ENCODE results near the gene PPP3CB. TPM values are rescaled to one million over a fixed set of nuclear protein-coding genes. Genes with fewer than 3 reads are reported as not detected.

Gene PPP3CB
- total and polyA plus RNA-seq, 2 experiments from 2014 or later: 17.9 to 38.5 TPM

DNA sequence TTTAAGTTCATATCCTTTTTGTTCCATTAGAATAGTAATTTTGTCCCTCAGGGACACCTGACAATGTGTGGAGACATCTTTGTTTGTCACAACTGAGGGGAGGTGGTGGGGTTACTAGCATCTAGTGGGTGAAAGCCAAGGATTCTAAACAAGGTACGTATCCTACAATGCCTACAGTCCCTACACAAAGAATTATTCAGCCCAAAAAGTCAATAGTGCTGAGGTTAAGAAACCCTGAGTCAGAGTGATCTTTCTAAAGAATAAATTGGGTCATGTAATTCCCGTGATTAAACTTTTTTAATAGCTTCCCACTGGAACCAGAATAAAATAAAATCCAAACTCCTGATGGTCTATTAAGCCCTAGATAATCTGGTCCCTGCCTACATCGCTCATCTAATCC is 79.3 kb downstream of the PPP3CB start (continued):
- TF ChIP-seq STAT1 (IDR thresholded peaks at IDR 0.05; ENCODE audit: unreplicated experiment) (no peak), CREB1 (CRISPR knock-in tag; IDR thresholded peaks at IDR 0.05; ENCODE audit: low read depth) (no peak), ZNF114 (CRISPR knock-in tag; IDR thresholded peaks at IDR 0.05) (no peak)
- TF ChIP-seq, protein P1, sequence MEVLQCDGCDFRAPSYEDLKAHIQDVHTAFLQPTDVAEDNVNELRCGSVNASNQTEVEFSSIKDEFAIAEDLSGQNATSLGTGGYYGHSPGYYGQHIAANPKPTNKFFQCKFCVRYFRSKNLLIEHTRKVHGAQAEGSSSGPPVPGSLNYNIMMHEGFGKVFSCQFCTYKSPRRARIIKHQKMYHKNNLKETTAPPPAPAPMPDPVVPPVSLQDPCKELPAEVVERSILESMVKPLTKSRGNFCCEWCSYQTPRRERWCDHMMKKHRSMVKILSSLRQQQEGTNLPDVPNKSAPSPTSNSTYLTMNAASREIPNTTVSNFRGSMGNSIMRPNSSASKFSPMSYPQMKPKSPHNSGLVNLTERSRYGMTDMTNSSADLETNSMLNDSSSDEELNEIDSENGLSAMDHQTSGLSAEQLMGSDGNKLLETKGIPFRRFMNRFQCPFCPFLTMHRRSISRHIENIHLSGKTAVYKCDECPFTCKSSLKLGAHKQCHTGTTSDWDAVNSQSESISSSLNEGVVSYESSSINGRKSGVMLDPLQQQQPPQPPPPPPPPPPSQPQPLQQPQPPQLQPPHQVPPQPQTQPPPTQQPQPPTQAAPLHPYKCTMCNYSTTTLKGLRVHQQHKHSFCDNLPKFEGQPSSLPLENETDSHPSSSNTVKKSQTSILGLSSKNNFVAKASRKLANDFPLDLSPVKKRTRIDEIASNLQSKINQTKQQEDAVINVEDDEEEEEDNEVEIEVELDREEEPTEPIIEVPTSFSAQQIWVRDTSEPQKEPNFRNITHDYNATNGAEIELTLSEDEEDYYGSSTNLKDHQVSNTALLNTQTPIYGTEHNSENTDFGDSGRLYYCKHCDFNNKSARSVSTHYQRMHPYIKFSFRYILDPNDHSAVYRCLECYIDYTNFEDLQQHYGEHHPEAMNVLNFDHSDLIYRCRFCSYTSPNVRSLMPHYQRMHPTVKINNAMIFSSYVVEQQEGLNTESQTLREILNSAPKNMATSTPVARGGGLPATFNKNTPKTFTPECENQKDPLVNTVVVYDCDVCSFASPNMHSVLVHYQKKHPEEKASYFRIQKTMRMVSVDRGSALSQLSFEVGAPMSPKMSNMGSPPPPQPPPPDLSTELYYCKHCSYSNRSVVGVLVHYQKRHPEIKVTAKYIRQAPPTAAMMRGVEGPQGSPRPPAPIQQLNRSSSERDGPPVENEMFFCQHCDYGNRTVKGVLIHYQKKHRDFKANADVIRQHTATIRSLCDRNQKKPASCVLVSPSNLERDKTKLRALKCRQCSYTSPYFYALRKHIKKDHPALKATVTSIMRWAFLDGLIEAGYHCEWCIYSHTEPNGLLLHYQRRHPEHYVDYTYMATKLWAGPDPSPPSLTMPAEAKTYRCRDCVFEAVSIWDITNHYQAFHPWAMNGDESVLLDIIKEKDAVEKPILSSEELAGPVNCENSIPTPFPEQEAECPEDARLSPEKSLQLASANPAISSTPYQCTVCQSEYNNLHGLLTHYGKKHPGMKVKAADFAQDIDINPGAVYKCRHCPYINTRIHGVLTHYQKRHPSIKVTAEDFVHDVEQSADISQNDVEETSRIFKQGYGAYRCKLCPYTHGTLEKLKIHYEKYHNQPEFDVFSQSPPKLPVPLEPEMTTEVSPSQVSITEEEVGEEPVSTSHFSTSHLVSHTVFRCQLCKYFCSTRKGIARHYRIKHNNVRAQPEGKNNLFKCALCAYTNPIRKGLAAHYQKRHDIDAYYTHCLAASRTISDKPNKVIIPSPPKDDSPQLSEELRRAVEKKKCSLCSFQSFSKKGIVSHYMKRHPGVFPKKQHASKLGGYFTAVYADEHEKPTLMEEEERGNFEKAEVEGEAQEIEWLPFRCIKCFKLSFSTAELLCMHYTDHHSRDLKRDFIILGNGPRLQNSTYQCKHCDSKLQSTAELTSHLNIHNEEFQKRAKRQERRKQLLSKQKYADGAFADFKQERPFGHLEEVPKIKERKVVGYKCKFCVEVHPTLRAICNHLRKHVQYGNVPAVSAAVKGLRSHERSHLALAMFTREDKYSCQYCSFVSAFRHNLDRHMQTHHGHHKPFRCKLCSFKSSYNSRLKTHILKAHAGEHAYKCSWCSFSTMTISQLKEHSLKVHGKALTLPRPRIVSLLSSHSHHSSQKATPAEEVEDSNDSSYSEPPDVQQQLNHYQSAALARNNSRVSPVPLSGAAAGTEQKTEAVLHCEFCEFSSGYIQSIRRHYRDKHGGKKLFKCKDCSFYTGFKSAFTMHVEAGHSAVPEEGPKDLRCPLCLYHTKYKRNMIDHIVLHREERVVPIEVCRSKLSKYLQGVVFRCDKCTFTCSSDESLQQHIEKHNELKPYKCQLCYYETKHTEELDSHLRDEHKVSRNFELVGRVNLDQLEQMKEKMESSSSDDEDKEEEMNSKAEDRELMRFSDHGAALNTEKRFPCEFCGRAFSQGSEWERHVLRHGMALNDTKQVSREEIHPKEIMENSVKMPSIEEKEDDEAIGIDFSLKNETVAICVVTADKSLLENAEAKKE (CRISPR knock-in tag; IDR thresholded peaks at IDR 0.05): no peak

DNA sequence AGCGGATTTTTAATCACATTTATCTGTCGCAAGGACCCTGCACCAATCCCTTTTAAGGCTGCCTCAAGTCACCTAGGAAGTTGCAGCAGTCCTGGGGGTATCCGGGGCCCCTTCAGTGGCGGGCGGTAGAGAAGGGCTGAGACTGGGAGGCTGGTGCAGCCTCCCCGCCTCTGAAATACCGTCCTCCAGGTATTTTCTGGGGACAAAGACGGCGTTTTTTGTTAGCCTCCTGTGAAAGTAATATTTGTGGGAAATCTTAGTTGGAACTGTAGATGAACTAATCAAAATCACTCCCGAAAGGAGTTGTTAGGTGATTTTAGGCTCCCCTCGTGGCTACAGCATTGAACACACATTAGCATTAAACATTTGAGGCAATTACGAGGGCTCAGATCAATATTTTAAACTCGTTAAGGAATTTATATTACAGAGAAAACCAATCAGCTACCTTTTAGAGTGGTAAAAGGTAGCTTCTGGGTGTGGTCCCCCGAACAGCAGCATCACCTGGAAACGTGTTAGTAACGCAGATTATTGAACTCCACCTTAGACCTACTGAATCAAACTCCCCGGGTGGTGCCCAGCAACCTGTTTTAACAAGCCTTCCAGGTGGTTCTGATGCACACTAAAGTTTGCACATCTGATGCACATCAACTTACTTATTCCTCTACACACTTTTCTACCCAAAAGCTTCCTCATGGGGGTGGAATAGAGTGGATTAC is 81.4 kb downstream of the PPP3CB start:
- peaks cover 7% of the 10 kb centered on the region; the same call in 2 of the 3 replicates for H3K36me3 Mint-ChIP-seq (ENCODE audit: low read depth)
- peak overlapping the region; percentile 83 for H3K4me3 Mint-ChIP-seq
- no peaks in the 10 kb centered on the region for H3K9me3 Mint-ChIP-seq
- H3K27me3 Mint-ChIP-seq (ENCODE audit: insufficient read depth, low read depth, poor library complexity): peaks cover 5% of the 10 kb centered on the region
- Histone ChIP-seq H3F3A (replicated peaks; ENCODE audit: low read depth) (0 out of 2 replicates have a peak, but pooled peaks cover 5% of the 10 kb centered on the region), H3K4me3 (peak overlapping the region; percentile 94), H3K79me2 (replicated peaks; ENCODE audit: insufficient read depth) (peaks cover 40% of the 10 kb centered on the region), H3K4me2 (peak overlapping the region; percentile 86), H3K27ac (ENCODE audit: low read depth) (peak overlapping the region; percentile 89), H3K36me3 (ENCODE audit: insufficient read depth) (no peaks in the 10 kb centered on the region), H3K9me2 (ENCODE audit: insufficient read depth) (peaks cover 3% of the 10 kb centered on the region; the same call in 1 of the 2 replicates), H3K4me1 (ENCODE audit: insufficient read depth) (peaks cover 10% of the 10 kb centered on the region), H3K27me3 (ENCODE audit: insufficient read depth) (no peaks in the 10 kb centered on the region), H4K20me1 (replicated peaks; ENCODE audit: insufficient read depth) (no peaks in the 10 kb centered on the region), H2AFZ (peak overlapping the region; percentile 97)
- H3K27ac Mint-ChIP-seq: peak overlapping the region; percentile 95
- TF ChIP-seq, protein P2, sequence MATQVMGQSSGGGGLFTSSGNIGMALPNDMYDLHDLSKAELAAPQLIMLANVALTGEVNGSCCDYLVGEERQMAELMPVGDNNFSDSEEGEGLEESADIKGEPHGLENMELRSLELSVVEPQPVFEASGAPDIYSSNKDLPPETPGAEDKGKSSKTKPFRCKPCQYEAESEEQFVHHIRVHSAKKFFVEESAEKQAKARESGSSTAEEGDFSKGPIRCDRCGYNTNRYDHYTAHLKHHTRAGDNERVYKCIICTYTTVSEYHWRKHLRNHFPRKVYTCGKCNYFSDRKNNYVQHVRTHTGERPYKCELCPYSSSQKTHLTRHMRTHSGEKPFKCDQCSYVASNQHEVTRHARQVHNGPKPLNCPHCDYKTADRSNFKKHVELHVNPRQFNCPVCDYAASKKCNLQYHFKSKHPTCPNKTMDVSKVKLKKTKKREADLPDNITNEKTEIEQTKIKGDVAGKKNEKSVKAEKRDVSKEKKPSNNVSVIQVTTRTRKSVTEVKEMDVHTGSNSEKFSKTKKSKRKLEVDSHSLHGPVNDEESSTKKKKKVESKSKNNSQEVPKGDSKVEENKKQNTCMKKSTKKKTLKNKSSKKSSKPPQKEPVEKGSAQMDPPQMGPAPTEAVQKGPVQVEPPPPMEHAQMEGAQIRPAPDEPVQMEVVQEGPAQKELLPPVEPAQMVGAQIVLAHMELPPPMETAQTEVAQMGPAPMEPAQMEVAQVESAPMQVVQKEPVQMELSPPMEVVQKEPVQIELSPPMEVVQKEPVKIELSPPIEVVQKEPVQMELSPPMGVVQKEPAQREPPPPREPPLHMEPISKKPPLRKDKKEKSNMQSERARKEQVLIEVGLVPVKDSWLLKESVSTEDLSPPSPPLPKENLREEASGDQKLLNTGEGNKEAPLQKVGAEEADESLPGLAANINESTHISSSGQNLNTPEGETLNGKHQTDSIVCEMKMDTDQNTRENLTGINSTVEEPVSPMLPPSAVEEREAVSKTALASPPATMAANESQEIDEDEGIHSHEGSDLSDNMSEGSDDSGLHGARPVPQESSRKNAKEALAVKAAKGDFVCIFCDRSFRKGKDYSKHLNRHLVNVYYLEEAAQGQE (IDR thresholded peaks at IDR 0.05; ENCODE audit: unreplicated experiment): no peak
- TF ChIP-seq, protein P3, sequence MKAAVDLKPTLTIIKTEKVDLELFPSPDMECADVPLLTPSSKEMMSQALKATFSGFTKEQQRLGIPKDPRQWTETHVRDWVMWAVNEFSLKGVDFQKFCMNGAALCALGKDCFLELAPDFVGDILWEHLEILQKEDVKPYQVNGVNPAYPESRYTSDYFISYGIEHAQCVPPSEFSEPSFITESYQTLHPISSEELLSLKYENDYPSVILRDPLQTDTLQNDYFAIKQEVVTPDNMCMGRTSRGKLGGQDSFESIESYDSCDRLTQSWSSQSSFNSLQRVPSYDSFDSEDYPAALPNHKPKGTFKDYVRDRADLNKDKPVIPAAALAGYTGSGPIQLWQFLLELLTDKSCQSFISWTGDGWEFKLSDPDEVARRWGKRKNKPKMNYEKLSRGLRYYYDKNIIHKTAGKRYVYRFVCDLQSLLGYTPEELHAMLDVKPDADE (IDR thresholded peaks at IDR 0.05): peak; percentile 3; the same call in 1 of the 2 replicates
- peak; percentile 30 for DNase-seq (ENCODE audit: low spot score)
- H3K4me1 Mint-ChIP-seq: peaks cover 24% of the 10 kb centered on the region
- no peak; the same call in 2 of the 3 replicates for ATAC-seq

Measured in GM23338 (cell line).